Tibial artery (tissue), 4 donors: ENCODE results near the gene ACOXL.

ENCODE experiments used
- DNase-seq, 2 donors: peaks; one replicate each; pipeline ENCODE4 v3.0.0-alpha.2; 2019
- H3K27ac ChIP-seq, 2 donors: fragments of 200-600 bp; sonication (generic) in 1 of 2; 1 replicate in 1 of 2; 2 replicates in 1 of 2; pipeline ENCODE4 v1.5.1; 2018 to 2019; ENCODE audit warnings: mild to moderate bottlenecking in 1 of 2
- H3K27me3 ChIP-seq, 2 donors: fragments of 200-600 bp; sonication (generic) in 1 of 2; one replicate each; pipeline versions ENCODE4 v1.5.1 to v1.6.0; 2016 to 2019
- H3K36me3 ChIP-seq, 3 donors: fragments of 200-600 bp; sonication (generic) in 2 of 3; one replicate each; pipeline ENCODE4 v1.5.1; 2016 to 2019; ENCODE audit warnings: mild to moderate bottlenecking in 2 of 3
- H3K4me1 ChIP-seq, 4 donors: fragments of 200-600 bp; sonication (generic) in 2 of 4; 1 replicate in 3 of 4; 2 replicates in 1 of 4; pipeline ENCODE4 v1.5.1; 2016 to 2019
- H3K4me3 ChIP-seq, 2 donors: fragments of 200-600 bp; sonication (generic) in 1 of 2; 1 replicate in 1 of 2; 2 replicates in 1 of 2; pipeline ENCODE4 v1.5.1; 2018 to 2019; ENCODE audit warnings: mild to moderate bottlenecking in 2 of 2
- H3K9me3 ChIP-seq, 3 donors: fragments of 200-600 bp; sonication (generic) in 1 of 3; one replicate each; pipeline ENCODE4 v1.5.1; 2016 to 2019
- CTCF ChIP-seq, 2 experiments: fragments of 200-600 bp in 1 of 2; fragments of 450-650 bp in 1 of 2; IDR thresholded peaks; one replicate each; pipeline ENCODE4 v1.5.1; 2017 to 2019; ENCODE audit warnings: antibody characterized with exemption in 2 of 2, mild to moderate bottlenecking in 1 of 2, moderate library complexity in 1 of 2
- intact Hi-C: fragments of 100-400 bp; cut with DNase I; formaldehyde crosslinking; loops from one replicate; pipeline ENCODE4 v1.15.0; 2023; ENCODE audit warnings: low total_unique reads

The ACOXL gene

DNA sequence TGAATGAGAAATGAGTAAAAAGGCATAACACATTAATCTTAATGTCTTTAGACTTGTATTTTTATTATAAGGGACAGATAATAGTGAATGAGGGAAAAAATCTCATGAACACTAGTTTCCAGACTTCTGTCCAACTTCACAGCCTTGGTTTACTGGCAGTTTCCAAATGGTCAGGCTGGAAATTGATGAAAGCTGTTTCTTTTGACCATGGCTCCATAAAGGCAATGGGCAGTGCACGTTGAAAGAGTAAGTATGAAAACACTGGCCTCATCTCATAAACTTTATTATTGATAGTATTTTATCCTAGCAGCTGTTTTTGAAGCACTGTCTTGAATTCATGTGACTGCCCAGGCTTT, 411.4 kb downstream of the ACOXL start:
- DNase-seq = no peak
- no peak for TF ChIP-seq CTCF (IDR thresholded peaks at IDR 0.05)
- H3K27me3 ChIP-seq = no peaks in the 10 kb centered on the region
- H3K4me3 ChIP-seq = no peak overlapping the region
- intact Hi-C loops = no loop called here
- H3K36me3 ChIP-seq = peaks cover 0 to 16% (median 0%) of the 10 kb centered on the region in 3 donors
- peaks cover 0 to 10% (median 0%) of the 10 kb centered on the region in 4 donors for H3K4me1 ChIP-seq
- H3K27ac ChIP-seq = no peak overlapping the region
- no peaks in the 10 kb centered on the region for H3K9me3 ChIP-seq

GRCh38 chr2:111145103-111145760, 412.9 kb downstream of the ACOXL start:
- Histone ChIP-seq H3K36me3 (peaks cover 0 to 19% (median 0%) of the 10 kb centered on the region in 3 donors), H3K4me3 (no peak overlapping the region), H3K27ac (no peak overlapping the region), H3K4me1 (peaks cover 0 to 1% (median 0%) of the 10 kb centered on the region in 4 donors), H3K27me3 (no peaks in the 10 kb centered on the region), H3K9me3 (no peaks in the 10 kb centered on the region)
- DNase-seq = no peak
- intact Hi-C loops = no loop called here
- no peak for TF ChIP-seq CTCF (IDR thresholded peaks at IDR 0.05)

DNA sequence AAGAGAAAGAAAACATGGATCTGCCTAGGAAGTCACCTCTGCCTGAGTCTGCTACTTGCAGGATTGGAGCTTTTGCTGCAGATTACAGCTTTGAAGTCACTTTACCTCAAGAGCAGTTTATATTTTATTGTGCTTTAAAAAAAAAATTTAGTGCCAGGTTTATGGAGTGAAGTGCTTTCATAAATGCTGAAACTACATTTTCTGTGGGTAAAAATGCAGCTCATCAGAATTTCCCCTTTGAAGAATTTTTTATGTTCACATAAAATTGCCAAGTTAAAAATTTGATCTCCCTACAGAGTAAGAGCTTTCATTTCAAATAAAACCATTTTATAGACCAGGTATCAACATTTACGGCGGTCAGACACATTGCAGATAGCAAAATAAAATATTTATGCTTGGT, 413.6 kb downstream of the ACOXL start:
- DNase-seq = no peak
- H3K4me1 ChIP-seq = no peaks in the 10 kb centered on the region
- H3K4me3 ChIP-seq = no peak overlapping the region
- peaks cover 0 to 23% (median 6%) of the 10 kb centered on the region in 3 donors for H3K36me3 ChIP-seq
- no peaks in the 10 kb centered on the region for H3K27me3 ChIP-seq
- no peak for TF ChIP-seq CTCF (IDR thresholded peaks at IDR 0.05)
- intact Hi-C loops = no loop called here
- H3K27ac ChIP-seq = no peak overlapping the region
- no peaks in the 10 kb centered on the region for H3K9me3 ChIP-seq

DNA sequence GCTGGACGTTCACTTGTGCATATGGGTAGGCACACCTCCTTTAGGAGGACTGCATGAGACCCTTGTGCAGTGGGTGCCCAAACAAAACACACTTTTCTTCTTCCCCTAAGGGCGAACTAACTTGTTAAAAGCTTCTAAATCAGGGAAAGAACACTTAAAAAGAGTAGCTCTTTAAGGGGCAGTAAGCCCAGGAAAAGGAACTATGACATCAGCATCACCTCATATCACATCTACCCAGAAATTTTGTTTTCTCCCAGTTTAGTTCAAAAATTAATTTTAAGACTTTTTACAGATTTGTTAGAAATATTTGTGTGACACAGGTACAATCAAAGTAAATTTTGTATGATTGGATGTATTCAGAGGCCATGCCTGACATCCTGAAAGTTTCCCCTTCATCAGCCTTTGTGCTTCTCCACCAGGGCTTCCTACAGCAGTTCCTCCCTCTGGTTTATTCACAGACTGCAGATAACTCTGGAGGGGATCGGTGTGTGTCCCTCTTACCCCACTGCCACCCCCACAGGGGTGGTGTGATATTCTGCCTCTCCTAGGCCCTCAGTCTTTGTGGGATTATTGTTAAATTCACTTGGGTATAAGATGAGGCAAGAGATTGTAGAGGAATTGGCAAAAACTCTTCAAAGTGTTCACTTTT, 416.0 kb downstream of the ACOXL start:
- no peak for TF ChIP-seq CTCF (IDR thresholded peaks at IDR 0.05)
- no peaks in the 10 kb centered on the region for H3K27me3 ChIP-seq
- H3K36me3 ChIP-seq = peaks cover 0 to 36% (median 15%) of the 10 kb centered on the region in 3 donors
- no peaks in the 10 kb centered on the region for H3K9me3 ChIP-seq
- no peak overlapping the region for H3K4me3 ChIP-seq
- DNase-seq = no peak
- no peaks in the 10 kb centered on the region for H3K4me1 ChIP-seq
- intact Hi-C loops = no loop called here
- no peak overlapping the region for H3K27ac ChIP-seq

DNA sequence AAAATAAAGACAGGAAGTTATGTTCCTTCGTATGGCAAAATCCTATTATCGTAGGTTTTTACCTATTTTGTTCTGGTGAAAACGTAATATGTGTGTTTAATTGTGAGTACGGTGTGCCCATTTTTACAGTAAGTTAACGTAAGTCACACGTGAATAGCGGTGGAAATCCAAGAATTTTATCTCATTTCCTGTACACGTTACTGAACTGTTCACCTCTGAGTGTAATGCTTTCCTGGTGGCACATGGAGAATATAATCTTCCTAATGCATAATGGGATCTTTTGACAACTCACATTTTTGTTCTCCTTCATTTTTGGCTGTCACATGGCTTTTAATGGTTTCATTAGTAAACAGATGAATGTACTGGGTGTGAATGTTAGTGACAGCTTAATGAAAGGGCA, 416.6 kb downstream of the ACOXL start:
- no peak overlapping the region for H3K4me3 ChIP-seq

More for the DNA sequence above, 416.6 kb downstream of the ACOXL start:
- intact Hi-C loops = no loop called here
- no peaks in the 10 kb centered on the region for H3K9me3 ChIP-seq
- TF ChIP-seq CTCF (IDR thresholded peaks at IDR 0.05) = no peak
- peaks cover 0 to 36% (median 15%) of the 10 kb centered on the region in 3 donors for H3K36me3 ChIP-seq
- H3K27ac ChIP-seq = no peak overlapping the region
- DNase-seq = no peak
- H3K27me3 ChIP-seq = no peaks in the 10 kb centered on the region
- no peaks in the 10 kb centered on the region for H3K4me1 ChIP-seq
